Measurements from ENCODE around the gene TEKTIP1. TPM values are rescaled to one million over a fixed set of nuclear protein-coding genes. Genes with fewer than 3 reads are reported as not detected.

The TEKTIP1 gene
- total and polyA plus RNA-seq, 2 of the 4 experiments (the other 2 are of a cell fraction): not detected

DNA sequence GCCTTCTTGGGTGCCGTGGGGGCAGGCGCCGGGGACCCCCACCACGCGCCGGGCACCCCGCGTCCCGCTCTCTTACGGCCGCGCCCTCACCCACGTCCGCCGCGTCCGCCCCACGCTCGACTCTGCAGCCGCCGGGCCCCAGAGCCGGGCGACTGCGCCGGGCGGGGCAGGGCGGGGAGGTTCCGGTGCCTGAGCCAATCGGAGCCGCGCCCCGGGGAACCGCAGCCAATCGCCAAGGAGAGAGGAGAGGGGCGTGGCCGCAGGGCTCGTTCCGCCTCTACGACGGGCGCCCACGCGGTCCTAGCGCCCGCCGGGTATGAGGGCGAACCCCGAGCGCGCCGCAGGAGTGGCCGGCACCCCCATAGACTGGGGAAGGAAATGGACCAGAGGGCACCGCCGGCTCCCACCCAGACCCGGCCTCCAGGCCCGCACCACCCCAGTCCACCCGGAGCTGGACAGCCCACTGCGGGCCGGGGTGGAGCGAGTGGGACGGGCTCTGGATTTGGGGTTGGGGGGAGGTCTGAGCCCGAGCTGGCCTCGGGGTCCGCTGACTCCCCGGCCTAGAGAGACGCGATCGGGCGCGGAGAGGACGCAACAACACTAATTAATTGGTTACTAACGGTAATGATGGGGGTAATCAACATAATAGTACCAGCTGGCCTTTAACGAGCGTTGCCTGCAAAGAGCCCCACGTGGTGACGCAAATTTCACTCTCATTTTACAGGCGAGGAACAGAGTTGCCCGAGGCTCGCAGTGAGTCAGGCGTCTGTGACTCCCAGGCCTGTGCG is 18.7 kb downstream of the TEKTIP1 start, which contains the start of gene MFSD12:
Gene MFSD12 (minus strand): TSS at position 126 of the 788 bp plus-strand sequence. CDS start 183 bp downstream, outside the sequence.
- Histone ChIP-seq H2BK120ac (ENCODE audit: low read depth, low read length) (peak within 1 kb of the TSS; percentile 44; the same call in 1 of the 2 replicates), H2AFZ (replicated peaks; ENCODE audit: low read length, poor library complexity) (peak within 1 kb of the TSS; percentile 99), H3K27me3 (ENCODE audit: control insufficient read depth, insufficient read depth, low read length) (no peaks in the 10 kb centered on the region), H3K4me3 (ENCODE audit: insufficient read depth, low read depth, low read length) (peak within 1 kb of the TSS; percentile 95), H3K27ac (ENCODE audit: insufficient read depth, low read length) (peak within 1 kb of the TSS; percentile 71), H4K20me1 (ENCODE audit: insufficient read depth, low read length) (peaks cover 24% of the 10 kb centered on the region), H3K36me3 (ENCODE audit: control insufficient read depth, insufficient read depth, low read length) (no peaks in the 10 kb centered on the region), H3K9me1 (ENCODE audit: insufficient read depth, low read length) (0 out of 2 replicates have a peak, but pooled peaks cover 4% of the 10 kb centered on the region), H4K8ac (ENCODE audit: low read depth in 2 of 2, low read length in 2 of 2) (peak within 1 kb of the TSS; percentile 14 to 93), H3K9me3 (ENCODE audit: control insufficient read depth, insufficient read depth, low read length) (no peaks in the 10 kb centered on the region), H3K23ac (ENCODE audit: low read depth, low read length) (peak within 1 kb of the TSS; percentile 96), H3K18ac (ENCODE audit: low read depth, low read length) (peak within 1 kb of the TSS; percentile 57), H2AK5ac (ENCODE audit: low read depth, low read length) (peak within 1 kb of the TSS; percentile 74), H3K14ac (replicated peaks; ENCODE audit: low read depth, low read length) (peak within 1 kb of the TSS; percentile 89), H4K5ac (ENCODE audit: low read depth, low read length) (peak within 1 kb of the TSS; percentile 66), H2AK9ac (replicated peaks; ENCODE audit: low read depth, low read length, poor library complexity) (peak within 1 kb of the TSS; percentile 99), H2BK5ac (ENCODE audit: low read depth, low read length, poor library complexity, severe bottlenecking) (peak within 1 kb of the TSS; percentile 82), H2BK15ac (ENCODE audit: low read depth, low read length) (0 out of 3 replicates have a peak within 1 kb of the TSS, but pooled peaks have one; percentile 43), H3K4ac (ENCODE audit: low read depth, low read length) (peak within 1 kb of the TSS; percentile 83), H3K9ac (ENCODE audit: low read depth, low read length) (peak within 1 kb of the TSS; percentile 84), H3K4me2 (ENCODE audit: low read depth, low read length) (peak within 1 kb of the TSS; percentile 93), H3K79me1 (ENCODE audit: low read depth in 1 of 2, low read length in 2 of 2) (peaks cover 26 to 42% of the 10 kb centered on the region in 2 experiments), H2BK20ac (ENCODE audit: low read depth, low read length) (no peak within 1 kb of the TSS), H3K4me1 (ENCODE audit: control insufficient read depth, insufficient read depth, low read length) (peaks cover 16% of the 10 kb centered on the region), H3K56ac (ENCODE audit: extremely low read depth, insufficient read depth, low read length) (peak within 1 kb of the TSS; percentile 8; the same call in 1 of the 2 replicates), H4K91ac (ENCODE audit: insufficient read depth, low read depth, low read length) (peak within 1 kb of the TSS; percentile 80)
- ChIA-PET POLR2A (ENCODE audit: unreplicated experiment) (no interaction called here), CTCF (no interaction called here)
- DNase-seq (peak; percentile 92), ATAC-seq (ENCODE audit: low read depth) (peak; percentile 94)
- dilution Hi-C loops (cut with HindIII; ENCODE audit: low sequenced_read_pairs, unreplicated experiment) (no loop called here), intact Hi-C loops (cut with micrococcal nuclease) (no loop called here), in situ Hi-C loops (cut with MboI; ENCODE audit: low sequenced_read_pairs) (no loop called here)
- BruUV-seq (replicated peaks): no TSS peak
- 0% methylated on average over 41 of the region's 81 CpGs; no CpG with 5 or more reads in 1 of the 2 experiments for WGBS, 2 experiments (ENCODE audit: extremely low coverage in 2 of 2, insufficient read length in 1 of 2)
- peak; percentile 88 for TF ChIP-seq POLR2A (IDR thresholded peaks at IDR 0.05; ENCODE audit: low read depth, low read length)
- TF ChIP-seq, protein P1, sequence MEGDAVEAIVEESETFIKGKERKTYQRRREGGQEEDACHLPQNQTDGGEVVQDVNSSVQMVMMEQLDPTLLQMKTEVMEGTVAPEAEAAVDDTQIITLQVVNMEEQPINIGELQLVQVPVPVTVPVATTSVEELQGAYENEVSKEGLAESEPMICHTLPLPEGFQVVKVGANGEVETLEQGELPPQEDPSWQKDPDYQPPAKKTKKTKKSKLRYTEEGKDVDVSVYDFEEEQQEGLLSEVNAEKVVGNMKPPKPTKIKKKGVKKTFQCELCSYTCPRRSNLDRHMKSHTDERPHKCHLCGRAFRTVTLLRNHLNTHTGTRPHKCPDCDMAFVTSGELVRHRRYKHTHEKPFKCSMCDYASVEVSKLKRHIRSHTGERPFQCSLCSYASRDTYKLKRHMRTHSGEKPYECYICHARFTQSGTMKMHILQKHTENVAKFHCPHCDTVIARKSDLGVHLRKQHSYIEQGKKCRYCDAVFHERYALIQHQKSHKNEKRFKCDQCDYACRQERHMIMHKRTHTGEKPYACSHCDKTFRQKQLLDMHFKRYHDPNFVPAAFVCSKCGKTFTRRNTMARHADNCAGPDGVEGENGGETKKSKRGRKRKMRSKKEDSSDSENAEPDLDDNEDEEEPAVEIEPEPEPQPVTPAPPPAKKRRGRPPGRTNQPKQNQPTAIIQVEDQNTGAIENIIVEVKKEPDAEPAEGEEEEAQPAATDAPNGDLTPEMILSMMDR (conservative IDR thresholded peaks at IDR 0.05; ENCODE audit: low read depth, low read length): no peak
- TF ChIP-seq MAZ (IDR thresholded peaks at IDR 0.05; ENCODE audit: borderline replicate concordance, low read depth, low read length): peak; percentile 84; the same call in 1 of the 2 replicates
- peak; percentile 79 for TF ChIP-seq MXI1 (IDR thresholded peaks at IDR 0.05; ENCODE audit: borderline replicate concordance, low read depth, low read length)
- TF ChIP-seq RAD21 (IDR thresholded peaks at IDR 0.05; ENCODE audit: low read length): no peak
- no peak for TF ChIP-seq CHD1 (IDR thresholded peaks at IDR 0.05; ENCODE audit: low read depth, low read length)
- no peak for TF ChIP-seq BHLHE40 (IDR thresholded peaks at IDR 0.05; ENCODE audit: low read depth, low read length)
- TF ChIP-seq, protein P2, sequence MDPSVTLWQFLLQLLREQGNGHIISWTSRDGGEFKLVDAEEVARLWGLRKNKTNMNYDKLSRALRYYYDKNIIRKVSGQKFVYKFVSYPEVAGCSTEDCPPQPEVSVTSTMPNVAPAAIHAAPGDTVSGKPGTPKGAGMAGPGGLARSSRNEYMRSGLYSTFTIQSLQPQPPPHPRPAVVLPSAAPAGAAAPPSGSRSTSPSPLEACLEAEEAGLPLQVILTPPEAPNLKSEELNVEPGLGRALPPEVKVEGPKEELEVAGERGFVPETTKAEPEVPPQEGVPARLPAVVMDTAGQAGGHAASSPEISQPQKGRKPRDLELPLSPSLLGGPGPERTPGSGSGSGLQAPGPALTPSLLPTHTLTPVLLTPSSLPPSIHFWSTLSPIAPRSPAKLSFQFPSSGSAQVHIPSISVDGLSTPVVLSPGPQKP (IDR thresholded peaks at IDR 0.05; ENCODE audit: borderline replicate concordance, low read depth, low read length): no peak
- peak; percentile 85 for TF ChIP-seq USF2 (IDR thresholded peaks at IDR 0.05; ENCODE audit: low read depth, low read length)
- TF ChIP-seq FOS (IDR thresholded peaks at IDR 0.05; ENCODE audit: low read depth, low read length): peak; percentile 52; the same call in 1 of the 2 replicates
- no peak for TF ChIP-seq RFX5 (IDR thresholded peaks at IDR 0.05; ENCODE audit: low read depth, low read length)
- TF ChIP-seq RCOR1 (IDR thresholded peaks at IDR 0.05; ENCODE audit: insufficient replicate concordance, low read length): no peak
- TF ChIP-seq CEBPB (IDR thresholded peaks at IDR 0.05; ENCODE audit: low read depth, low read length): peak; percentile 67
- no peak for TF ChIP-seq MAFK (IDR thresholded peaks at IDR 0.05; ENCODE audit: low read depth, low read length)

Measured in IMR-90 (cell line).